OCI-LY7 (cell line): ENCODE measurements around the gene TOP1. TPM values are rescaled to one million over a fixed set of nuclear protein-coding genes. Genes with fewer than 3 reads are reported as not detected.

Source experiments
- BruUV-seq: library from RNA; stranded (reverse); fragments of 400-500 nt; replicated peaks from 2 replicates; lab custom pipeline; 2021; lab: Mats Ljungman, UMichigan
- CTCF ChIA-PET: fragments of 300-600 bp; sonication (Branson Sonifier 250); formaldehyde crosslinking; loops from one replicate; lab custom pipeline; 2022; ENCODE audit warnings: antibody characterized with exemption; ENCODE audit not compliant: unreplicated experiment; lab: Charles Lee
- POLR2A ChIA-PET: fragments of 300-600 bp; sonication (Branson Sonifier 250); formaldehyde crosslinking; loops from one replicate; lab custom pipeline; 2022; ENCODE audit warnings: antibody characterized with exemption; lab: Charles Lee
- DNase-seq: peaks from one replicate; pipeline ENCODE4 v3.0.0-alpha.2; 2015; ENCODE audit warnings: low spot score
- H2AFZ ChIP-seq: fragments of 200-600 bp; sonication (generic), shearing (Covaris generic); 2 replicates; pipeline ENCODE4 v1.6.1; 2014; ENCODE audit warnings: mild to moderate bottlenecking, antibody characterized with exemption, low read length, moderate library complexity
- H3K27ac ChIP-seq: fragments of 200-600 bp; sonication (generic); 2 replicates; pipeline ENCODE4 v1.5.1; 2014; ENCODE audit warnings: mixed run types, low read depth, mild to moderate bottlenecking, moderate library complexity, low read length, inconsistent platforms; ENCODE audit not compliant: poor library complexity, severe bottlenecking
- H3K36me3 ChIP-seq: fragments of 200-600 bp; sonication (generic); 2 replicates; pipeline ENCODE4 v1.6.1; 2014; ENCODE audit warnings: mild to moderate bottlenecking, antibody characterized with exemption, low read length, moderate library complexity, mixed read lengths; ENCODE audit not compliant: insufficient read depth
- H3K4me1 ChIP-seq: fragments of 200-600 bp; sonication (generic); 2 replicates; pipeline ENCODE4 v1.5.1; 2014; ENCODE audit warnings: mild to moderate bottlenecking, low read length; ENCODE audit not compliant: insufficient read depth, poor library complexity, severe bottlenecking
- H3K4me2 ChIP-seq: fragments of 200-600 bp; sonication (generic); 2 replicates; pipeline ENCODE4 v1.6.1; 2014; ENCODE audit warnings: mild to moderate bottlenecking, low read length
- H3K4me3 ChIP-seq: fragments of 200-600 bp; sonication (generic); 2 replicates; pipeline ENCODE4 v1.5.1; 2014; ENCODE audit warnings: mild to moderate bottlenecking, low read depth, low read length; ENCODE audit not compliant: poor library complexity, severe bottlenecking
- H3K79me2 ChIP-seq: fragments of 200-600 bp; sonication (generic); 2 replicates; pipeline ENCODE4 v1.6.1; 2016; ENCODE audit warnings: low read depth, mild to moderate bottlenecking, low read length, moderate library complexity, mixed read lengths; ENCODE audit not compliant: insufficient read depth
- H3K9me2 ChIP-seq: fragments of 200-600 bp; sonication (generic); 2 replicates; pipeline ENCODE4 v1.6.1; 2016; ENCODE audit warnings: mild to moderate bottlenecking, low read length, mixed read lengths; ENCODE audit not compliant: insufficient read depth
- H3K9me3 ChIP-seq: fragments of 200-600 bp; sonication (generic); 2 replicates; pipeline ENCODE4 v1.6.1; 2014; ENCODE audit warnings: mild to moderate bottlenecking, mixed run types, low read length, mixed read lengths
- H4K20me1 ChIP-seq: fragments of 200-600 bp; sonication (generic); 2 replicates; pipeline ENCODE4 v1.6.1; 2014; ENCODE audit warnings: mild to moderate bottlenecking, antibody characterized with exemption, low read length, moderate library complexity, mixed read lengths; ENCODE audit not compliant: insufficient read depth
- EZH2phosphoT487 ChIP-seq: fragments of 200-600 bp; sonication (generic); IDR thresholded peaks from 2 replicates; pipeline ENCODE4 v1.6.1; 2018; ENCODE audit warnings: low read depth, borderline replicate concordance, mild to moderate bottlenecking, mixed run types, antibody characterized with exemption, low read length, moderate library complexity, mixed read lengths
- intact Hi-C: fragments of 100-400 bp; cut with micrococcal nuclease; formaldehyde crosslinking; loops from one replicate; pipeline ENCODE4 v1.10.0; 2022; ENCODE audit not compliant: unreplicated experiment
- total RNA-seq, 2 experiments: library from RNA; depleted of rRNA in 1 of 2; stranded (reverse); fragments of >200 nt in 1 of 2; shearing (Covaris generic) in 1 of 2; gene quantifications; 2 replicates each; pipeline ENCODE4 v1.2.3, GENCODE V29; 2014 to 2022
- TF ChIP-seq, protein P1 (sequence below): fragments of 200-600 bp; sonication (generic); conservative IDR thresholded peaks from 2 replicates; pipeline ENCODE4 v1.5.1; 2014; ENCODE audit warnings: mild to moderate bottlenecking, antibody characterized with exemption, low read length, moderate library complexity, mixed read lengths

The TOP1 gene
- total RNA-seq, 2 experiments from 2014 or later, result 44.6 to 200 TPM

GRCh38 chr20:41004531-41005360 lies 23.9 kb upstream of the TOP1 start:
- Histone ChIP-seq H4K20me1 (no peaks in the 10 kb centered on the region), H3K4me2 (peak overlapping the region; percentile 39), H3K4me1 (peaks cover 79% of the 10 kb centered on the region), H2AFZ (peak overlapping the region; percentile 60), H3K4me3 (no peak overlapping the region), H3K27ac (peak overlapping the region; percentile 68), H3K36me3 (peaks cover 26% of the 10 kb centered on the region), H3K79me2 (no peaks in the 10 kb centered on the region), H3K9me2 (no peaks in the 10 kb centered on the region), H3K9me3 (peaks cover 30% of the 10 kb centered on the region)
- BruUV-seq, result no TSS peak
- intact Hi-C loops, result no loop called here
- POLR2A ChIA-PET, result interaction anchor here (0.7 to 11.8 kb wide), 6 partner anchors 10 to 28 kb away, joined by 3 to 302 read pairs (median 4); partner anchors contain the start of gene TOP1
- TF ChIP-seq, protein P1, sequence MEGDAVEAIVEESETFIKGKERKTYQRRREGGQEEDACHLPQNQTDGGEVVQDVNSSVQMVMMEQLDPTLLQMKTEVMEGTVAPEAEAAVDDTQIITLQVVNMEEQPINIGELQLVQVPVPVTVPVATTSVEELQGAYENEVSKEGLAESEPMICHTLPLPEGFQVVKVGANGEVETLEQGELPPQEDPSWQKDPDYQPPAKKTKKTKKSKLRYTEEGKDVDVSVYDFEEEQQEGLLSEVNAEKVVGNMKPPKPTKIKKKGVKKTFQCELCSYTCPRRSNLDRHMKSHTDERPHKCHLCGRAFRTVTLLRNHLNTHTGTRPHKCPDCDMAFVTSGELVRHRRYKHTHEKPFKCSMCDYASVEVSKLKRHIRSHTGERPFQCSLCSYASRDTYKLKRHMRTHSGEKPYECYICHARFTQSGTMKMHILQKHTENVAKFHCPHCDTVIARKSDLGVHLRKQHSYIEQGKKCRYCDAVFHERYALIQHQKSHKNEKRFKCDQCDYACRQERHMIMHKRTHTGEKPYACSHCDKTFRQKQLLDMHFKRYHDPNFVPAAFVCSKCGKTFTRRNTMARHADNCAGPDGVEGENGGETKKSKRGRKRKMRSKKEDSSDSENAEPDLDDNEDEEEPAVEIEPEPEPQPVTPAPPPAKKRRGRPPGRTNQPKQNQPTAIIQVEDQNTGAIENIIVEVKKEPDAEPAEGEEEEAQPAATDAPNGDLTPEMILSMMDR, result no peak
- TF ChIP-seq EZH2phosphoT487, result no peak
- DNase-seq, result peak; percentile 65
- CTCF ChIA-PET, result interaction anchor here (2.2 kb wide), 1 partner anchor 13 kb away, joined by 10 read pairs; no protein-coding TSS in a partner anchor

GRCh38 chr20:41005361-41005729 lies 23.3 kb upstream of the TOP1 start:
- DNase-seq, result no peak
- no peak overlapping the region for H3K4me2 ChIP-seq
- H3K9me2 ChIP-seq, result no peaks in the 10 kb centered on the region
- intact Hi-C loops, result no loop called here
- POLR2A ChIA-PET, result interaction anchor here (0.5 to 11.8 kb wide), 7 partner anchors 9 to 228 kb away, joined by 3 to 302 read pairs (median 3); partner anchors contain the start of gene TOP1
- TF ChIP-seq, protein P1, result no peak
- no peak for TF ChIP-seq EZH2phosphoT487
- H2AFZ ChIP-seq, result peak overlapping the region; percentile 60; the same call in 1 of the 2 replicates
- H3K4me3 ChIP-seq, result no peak overlapping the region
- no TSS peak for BruUV-seq
- CTCF ChIA-PET, result interaction anchor here (2.2 kb wide), 1 partner anchor 14 kb away, joined by 10 read pairs; no protein-coding TSS in a partner anchor
- H3K9me3 ChIP-seq, result peaks cover 30% of the 10 kb centered on the region
- H3K4me1 ChIP-seq, result peaks cover 79% of the 10 kb centered on the region
- H3K36me3 ChIP-seq, result peaks cover 26% of the 10 kb centered on the region
- H3K79me2 ChIP-seq, result no peaks in the 10 kb centered on the region
- no peaks in the 10 kb centered on the region for H4K20me1 ChIP-seq
- H3K27ac ChIP-seq, result peak overlapping the region; percentile 68
